Measurements from ENCODE around the gene SEPSECS. TPM values are rescaled to one million over a fixed set of nuclear protein-coding genes. Genes with fewer than 3 reads are reported as not detected.

SEPSECS gene
- polyA plus RNA-seq, 1 donor (not counting 4 experiments of a cell fraction or from before 2014, with no cell fraction given) = 6.6 TPM

DNA sequence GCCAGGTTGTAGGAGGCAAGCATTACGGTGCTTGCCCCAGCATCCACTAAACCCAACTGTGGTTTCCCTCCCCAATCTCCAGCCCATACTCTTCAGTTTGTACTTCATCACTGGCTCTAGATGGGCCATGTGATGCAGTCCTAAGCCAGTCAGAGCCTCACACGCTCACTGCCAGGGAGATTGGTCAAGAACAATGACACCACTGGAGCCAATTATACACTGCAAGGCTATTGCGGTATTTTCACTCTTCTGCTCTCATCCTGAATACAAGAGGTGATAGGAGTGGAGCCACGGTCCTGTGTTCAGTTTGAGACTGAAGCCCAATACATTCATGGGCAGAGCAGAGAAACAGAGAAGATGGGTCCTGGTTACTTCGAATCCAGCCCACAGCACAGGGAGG is 58.4 kb downstream of the SEPSECS start:
- Histone ChIP-seq H3K9ac (ENCODE audit: control insufficient read depth, extremely low read depth, insufficient read depth, low read length) (no peak overlapping the region), H3K4me1 (ENCODE audit: control insufficient read depth, extremely low read depth, insufficient read depth, low read length) (peaks cover 3% of the 10 kb centered on the region), H3K79me2 (ENCODE audit: control insufficient read depth, insufficient read depth, low read length) (no peaks in the 10 kb centered on the region), H3K27me3 (ENCODE audit: control insufficient read depth, extremely low read depth, insufficient read depth, low read length) (peaks cover 3% of the 10 kb centered on the region), H3K27ac (ENCODE audit: control insufficient read depth, insufficient read depth, low read length) (no peak overlapping the region), H3K36me3 (ENCODE audit: control insufficient read depth in 2 of 2, extremely low read depth in 1 of 2, insufficient read depth in 2 of 2, low read length in 2 of 2) (no peaks in the 10 kb centered on the region), H3K4me3 (ENCODE audit: control insufficient read depth in 2 of 3, extremely low read depth in 1 of 3, insufficient read depth in 2 of 3, low read depth in 1 of 3, low read length in 3 of 3) (no peak overlapping the region), H3K9me1 (ENCODE audit: control insufficient read depth, extremely low read depth, insufficient read depth, low read length) (no peaks in the 10 kb centered on the region), H3K4me2 (ENCODE audit: control insufficient read depth, extremely low read depth, insufficient read depth, low read depth, low read length) (no peak overlapping the region), H4K20me1 (ENCODE audit: control insufficient read depth, extremely low read depth, insufficient read depth, low read length) (no peaks in the 10 kb centered on the region), H2AFZ (ENCODE audit: control insufficient read depth, low read length) (no peak overlapping the region), H3K9me3 (ENCODE audit: control insufficient read depth, low read depth, low read length) (no peaks in the 10 kb centered on the region)
- FAIRE-seq = no peak
- no peak for DNase-seq (ENCODE audit: low read depth, low spot score)
- TF ChIP-seq, protein P1, sequence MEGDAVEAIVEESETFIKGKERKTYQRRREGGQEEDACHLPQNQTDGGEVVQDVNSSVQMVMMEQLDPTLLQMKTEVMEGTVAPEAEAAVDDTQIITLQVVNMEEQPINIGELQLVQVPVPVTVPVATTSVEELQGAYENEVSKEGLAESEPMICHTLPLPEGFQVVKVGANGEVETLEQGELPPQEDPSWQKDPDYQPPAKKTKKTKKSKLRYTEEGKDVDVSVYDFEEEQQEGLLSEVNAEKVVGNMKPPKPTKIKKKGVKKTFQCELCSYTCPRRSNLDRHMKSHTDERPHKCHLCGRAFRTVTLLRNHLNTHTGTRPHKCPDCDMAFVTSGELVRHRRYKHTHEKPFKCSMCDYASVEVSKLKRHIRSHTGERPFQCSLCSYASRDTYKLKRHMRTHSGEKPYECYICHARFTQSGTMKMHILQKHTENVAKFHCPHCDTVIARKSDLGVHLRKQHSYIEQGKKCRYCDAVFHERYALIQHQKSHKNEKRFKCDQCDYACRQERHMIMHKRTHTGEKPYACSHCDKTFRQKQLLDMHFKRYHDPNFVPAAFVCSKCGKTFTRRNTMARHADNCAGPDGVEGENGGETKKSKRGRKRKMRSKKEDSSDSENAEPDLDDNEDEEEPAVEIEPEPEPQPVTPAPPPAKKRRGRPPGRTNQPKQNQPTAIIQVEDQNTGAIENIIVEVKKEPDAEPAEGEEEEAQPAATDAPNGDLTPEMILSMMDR (optimal IDR thresholded peaks at IDR 0.05 in 1 of 3, IDR thresholded peaks at IDR 0.05 in 1 of 3, conservative IDR thresholded peaks at IDR 0.05 in 1 of 3; ENCODE audit: extremely low read depth in 1 of 3, insufficient read depth in 2 of 3, low read length in 3 of 3) = no peak
- TF ChIP-seq EZH2 (IDR thresholded peaks at IDR 0.05; ENCODE audit: low read length) = no peak
- dilution Hi-C loops (cut with MboI; ENCODE audit: extremely low pct_ligation_motif_present, low sequenced_read_pairs) = no loop called here

DNA sequence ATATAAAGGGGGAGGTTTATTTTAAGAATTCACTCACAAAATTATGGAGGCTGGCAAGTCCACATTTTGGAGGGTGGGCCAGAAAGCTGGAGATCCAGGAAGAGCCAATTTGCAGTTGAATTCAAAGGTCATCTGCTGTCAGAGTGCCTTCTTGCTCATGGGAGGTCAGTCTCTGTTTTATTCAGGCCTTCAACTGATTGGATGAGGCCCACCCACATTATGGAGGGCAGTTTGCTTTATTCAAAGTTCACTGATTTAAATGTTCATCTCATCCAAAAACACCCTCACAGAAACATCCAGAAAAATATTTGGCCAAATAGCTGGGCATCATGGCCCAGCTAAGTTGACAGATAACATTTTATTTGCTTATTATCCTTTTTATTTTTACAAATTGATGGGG is 59.5 kb downstream of the SEPSECS start:
- dilution Hi-C loops (cut with MboI; ENCODE audit: extremely low pct_ligation_motif_present, low sequenced_read_pairs) = no loop called here
- no peak for TF ChIP-seq EZH2 (IDR thresholded peaks at IDR 0.05; ENCODE audit: low read length)
- TF ChIP-seq, protein P1 (optimal IDR thresholded peaks at IDR 0.05 in 1 of 3, IDR thresholded peaks at IDR 0.05 in 1 of 3, conservative IDR thresholded peaks at IDR 0.05 in 1 of 3; ENCODE audit: extremely low read depth in 1 of 3, insufficient read depth in 2 of 3, low read length in 3 of 3) = no peak
- Histone ChIP-seq H3K27ac (ENCODE audit: control insufficient read depth, insufficient read depth, low read length) (no peak overlapping the region), H3K4me2 (ENCODE audit: control insufficient read depth, extremely low read depth, insufficient read depth, low read depth, low read length) (no peak overlapping the region), H3K4me1 (ENCODE audit: control insufficient read depth, extremely low read depth, insufficient read depth, low read length) (peaks cover 3% of the 10 kb centered on the region), H3K9me3 (ENCODE audit: control insufficient read depth, low read depth, low read length) (no peaks in the 10 kb centered on the region), H3K79me2 (ENCODE audit: control insufficient read depth, insufficient read depth, low read length) (no peaks in the 10 kb centered on the region), H3K27me3 (ENCODE audit: control insufficient read depth, extremely low read depth, insufficient read depth, low read length) (peaks cover 3% of the 10 kb centered on the region), H3K4me3 (ENCODE audit: control insufficient read depth in 2 of 3, extremely low read depth in 1 of 3, insufficient read depth in 2 of 3, low read depth in 1 of 3, low read length in 3 of 3) (no peak overlapping the region), H4K20me1 (ENCODE audit: control insufficient read depth, extremely low read depth, insufficient read depth, low read length) (no peaks in the 10 kb centered on the region), H3K9me1 (ENCODE audit: control insufficient read depth, extremely low read depth, insufficient read depth, low read length) (no peaks in the 10 kb centered on the region), H2AFZ (ENCODE audit: control insufficient read depth, low read length) (no peak overlapping the region), H3K9ac (ENCODE audit: control insufficient read depth, extremely low read depth, insufficient read depth, low read length) (no peak overlapping the region), H3K36me3 (ENCODE audit: control insufficient read depth in 2 of 2, extremely low read depth in 1 of 2, insufficient read depth in 2 of 2, low read length in 2 of 2) (no peaks in the 10 kb centered on the region)
- FAIRE-seq (no peak), DNase-seq (ENCODE audit: low read depth, low spot score) (no peak)

Measured in keratinocyte (primary cell).